GM12878 (cell line): ENCODE measurements around the gene NR1D1. TPM values are rescaled to one million over a fixed set of nuclear protein-coding genes. Genes with fewer than 3 reads are reported as not detected.

Source experiments
- ATAC-seq: fragments of 200-7000 bp; cut with Tn5 transposase; 3 replicates; pipeline ENCODE4 v1.9.1; 2020; ENCODE audit warnings: mild to moderate bottlenecking, moderate library complexity
- BruUV-seq: library from RNA; stranded (reverse); fragments of 400-500 nt; replicated peaks from 2 replicates; lab custom pipeline; 2021; lab: Mats Ljungman, UMichigan
- CTCF ChIA-PET: fragments of 300-600 bp; sonication (Branson Sonifier 250); formaldehyde crosslinking; extraction: SDS; loops from one replicate; lab custom pipeline; 2021; ENCODE audit warnings: inconsistent platforms; lab: Yijun Ruan, JAX
- POLR2A ChIA-PET: fragments of 350-600 bp; formaldehyde crosslinking; extraction: SDS; loops from one replicate; lab custom pipeline; 2021; ENCODE audit warnings: inconsistent platforms; lab: Charles Lee
- RAD21 ChIA-PET: fragments of 300-600 bp; sonication (Branson Sonifier 250); formaldehyde crosslinking; loops from one replicate; lab custom pipeline; 2023; ENCODE audit warnings: antibody characterized with exemption; ENCODE audit not compliant: unreplicated experiment; lab: Charles Lee
- SMC1A ChIA-PET: fragments of 300-600 bp; sonication (Branson Sonifier 250); formaldehyde crosslinking; loops from one replicate; lab custom pipeline; 2023; ENCODE audit not compliant: unreplicated experiment, uncharacterized antibody; lab: Charles Lee
- DNase-seq: peaks from one replicate; pipeline ENCODE4 v3.0.0-alpha.2; 2011; ENCODE audit warnings: low read depth, low spot score
- FAIRE-seq: peaks from 3 replicates; lab custom pipeline; 2011; peaks lifted over from hg19 to GRCh38; lab: Jason Lieb, UNC
- H2AFZ ChIP-seq: 2 replicates; pipeline ENCODE4 v1.6.0; 2011; ENCODE audit warnings: low read depth, low read length, control low read depth; ENCODE audit not compliant: control insufficient read depth
- H3K27ac ChIP-seq: 2 replicates; pipeline ENCODE4 v1.5.1; 2011; ENCODE audit warnings: control low read depth; ENCODE audit not compliant: control insufficient read depth, insufficient read depth
- H3K27me3 ChIP-seq, 2 experiments: replicated peaks in 1 of 2; 2 replicates each; pipeline versions ENCODE4 v1.6.0 to v1.6.1; 2011; ENCODE audit warnings: low read length in 1 of 2; ENCODE audit not compliant: control insufficient read depth in 2 of 2, insufficient read depth in 2 of 2
- H3K36me3 ChIP-seq, 2 experiments: 2 replicates each; pipeline ENCODE4 v1.5.1; 2011; ENCODE audit warnings: low read length in 1 of 2; ENCODE audit not compliant: control insufficient read depth in 2 of 2, insufficient read depth in 2 of 2
- H3K4me1 ChIP-seq: 2 replicates; pipeline ENCODE4 v1.6.1; 2011; ENCODE audit warnings: mild to moderate bottlenecking, low read length, moderate library complexity, mixed read lengths; ENCODE audit not compliant: control insufficient read depth, insufficient read depth
- H3K4me2 ChIP-seq: 2 replicates; pipeline ENCODE4 v1.6.0; 2011; ENCODE audit warnings: control low read depth; ENCODE audit not compliant: control insufficient read depth, insufficient read depth
- H3K4me3 ChIP-seq: fragments of 200-600 bp; sonication (generic); 2 replicates; pipeline ENCODE4 v1.5.1; 2016
- H3K79me2 ChIP-seq: 2 replicates; pipeline ENCODE4 v1.6.0; 2011; ENCODE audit warnings: low read length; ENCODE audit not compliant: control insufficient read depth, insufficient read depth
- H3K9ac ChIP-seq: 2 replicates; pipeline ENCODE4 v1.8.0; 2011; ENCODE audit warnings: low read length, control low read depth, mixed read lengths; ENCODE audit not compliant: control insufficient read depth, insufficient read depth
- H3K9me3 ChIP-seq: replicated peaks from 3 replicates; pipeline ENCODE4 v1.5.1; 2011; ENCODE audit warnings: mild to moderate bottlenecking, low read length; ENCODE audit not compliant: control insufficient read depth, insufficient read depth
- H4K20me1 ChIP-seq: 2 replicates; pipeline ENCODE4 v1.6.0; 2011; ENCODE audit not compliant: control insufficient read depth, insufficient read depth
- CHD4 ChIP-seq: fragments of 200-600 bp; sonication (generic); IDR thresholded peaks from 2 replicates; pipeline ENCODE4 v1.6.1; 2016; ENCODE audit warnings: mild to moderate bottlenecking
- KAT2A ChIP-seq: conservative IDR thresholded peaks from 2 replicates; pipeline ENCODE4 v1.6.1; 2011; ENCODE audit warnings: low read depth, low read length; ENCODE audit not compliant: control insufficient read depth
- NFXL1 ChIP-seq: fragments of 450-650 bp; IDR thresholded peaks from 2 replicates; pipeline ENCODE4 v1.6.1; 2017; ENCODE audit warnings: antibody characterized with exemption, mild to moderate bottlenecking, borderline replicate concordance
- RAD21 ChIP-seq: IDR thresholded peaks from 2 replicates; pipeline ENCODE4 v1.6.1; 2011; ENCODE audit warnings: mild to moderate bottlenecking, low read depth, low read length, moderate library complexity; ENCODE audit not compliant: insufficient read depth
- SP1 ChIP-seq: IDR thresholded peaks from one replicate; pipeline ENCODE4 v1.6.1; 2011; ENCODE audit warnings: low read depth, low read length
- WGBS: methylation state at CpG from one replicate; pipeline ENCODE4 v1.1.6; 2016; ENCODE audit warnings: low lambda C conversion rate; ENCODE audit not compliant: insufficient replicate concordance, insufficient coverage; ENCODE audit errors: missing lambda C conversion rate; 5-methylcytosine and 5-hydroxymethylcytosine counted together
- in situ Hi-C: fragments of 300-500 bp; cut with MboI; formaldehyde crosslinking; loops from 9 replicates; pipeline ENCODE4 v1.14.3; 2018; ENCODE audit warnings: mixed read lengths
- intact Hi-C: fragments of 100-400 bp; cut with micrococcal nuclease; formaldehyde crosslinking; loops from one replicate; pipeline ENCODE4 v1.14.2; 2022; ENCODE audit not compliant: unreplicated experiment
- polyA plus RNA-seq, 11 experiments: library from polyadenylated mRNA; depleted of rRNA in 4 of 11; unstranded in 6 of 11; stranded (reverse) in 5 of 11; fragments of >200 nt; fragmentation: Nextera tagmentation in 4 of 11; fragmentation: Illumina TruSeq in 1 of 11; extraction: Ambion mirVana in 4 of 11; extraction: Trizol in 1 of 11; gene quantifications; 1 replicate in 1 of 11; 2 replicates in 10 of 11; pipeline versions ENCODE4 v1.2.1 to v1.2.3, GENCODE V29; 2011 to 2016; ENCODE audit warnings: inconsistent platforms in 2 of 11, missing spikeins in 2 of 11, low read depth in 1 of 11
- total RNA-seq, 4 experiments: library from RNA; depleted of rRNA in 3 of 4; stranded (reverse); fragments of >200 nt in 3 of 4; fragmentation: Illumina TruSeq in 1 of 4; extraction: Trizol in 1 of 4; gene quantifications; 2 replicates each; pipeline versions ENCODE4 v1.2.1 to v1.2.3, GENCODE V29; 2013 to 2021
- TF ChIP-seq, protein P1 (sequence below): IDR thresholded peaks from 2 replicates; pipeline ENCODE4 v1.6.1; 2012; ENCODE audit warnings: low read length, inconsistent platforms
- TF ChIP-seq, protein P2 (sequence below): IDR thresholded peaks from 2 replicates; pipeline ENCODE4 v1.6.1; 2011; ENCODE audit warnings: borderline replicate concordance, low read depth, mild to moderate bottlenecking, moderate library complexity, low read length; ENCODE audit not compliant: insufficient read depth, poor library complexity, severe bottlenecking

The NR1D1 gene
- total and polyA plus RNA-seq, 10 of the 15 experiments (the other 5 are each of a cell fraction or from before 2014, with no cell fraction given) = 0.10 to 3.4 (median 0.94) TPM

DNA sequence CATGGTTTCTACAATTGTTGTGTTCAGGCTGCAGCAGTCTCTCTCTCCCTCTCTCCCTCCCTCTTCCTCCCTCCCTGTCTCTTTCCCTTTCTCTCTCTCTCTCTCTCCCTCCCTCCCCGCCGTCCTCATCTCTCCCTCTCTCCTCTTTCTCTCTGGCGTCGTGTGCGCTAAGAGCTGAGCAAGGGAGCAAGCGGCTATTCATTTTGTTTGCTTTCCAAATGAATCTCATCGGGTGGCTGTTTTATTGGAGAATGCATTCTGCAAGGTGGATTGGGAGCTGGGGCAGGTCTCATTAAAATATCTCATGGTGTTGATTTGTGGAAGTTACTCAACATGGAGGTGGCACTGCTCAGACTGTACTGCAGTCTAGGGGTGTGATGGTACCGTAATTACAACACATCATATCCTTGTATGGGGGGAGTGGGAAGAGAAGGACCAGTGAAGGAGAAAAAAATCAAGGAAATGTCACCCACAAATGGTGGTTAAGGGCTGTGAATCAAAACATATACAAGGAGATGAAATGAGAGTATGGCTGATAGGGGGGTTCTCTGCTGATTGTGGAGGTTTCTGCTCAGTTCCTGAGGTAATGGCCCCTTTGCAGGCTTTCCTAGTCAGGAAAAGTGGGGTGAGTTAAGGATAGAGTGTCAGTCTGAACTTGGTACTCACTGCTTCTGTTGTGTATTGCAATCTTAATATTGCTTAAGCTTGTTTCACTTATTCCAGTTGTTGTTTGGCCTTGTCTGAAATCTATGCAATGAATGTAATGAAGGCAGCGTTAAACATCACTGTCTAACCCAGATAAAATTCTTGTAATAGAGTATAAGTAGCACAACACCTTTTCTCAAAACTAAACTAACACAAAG, 24.1 kb upstream of the NR1D1 start:
- in situ Hi-C loops (no loop called here), intact Hi-C loops (no loop called here)
- WGBS = 11% methylated on average over 9 of the region's 9 CpGs
- SMC1A ChIA-PET = interaction anchor here (0.6 to 5.4 kb wide), 15 partner anchors 8 to 324 kb away, joined by 3 to 49 read pairs (median 5); partner anchors contain the start of gene CASC3
- Histone ChIP-seq H3K9me3 (no peaks in the 10 kb centered on the region), H3K27me3 (no peaks in the 10 kb centered on the region), H3K27ac (peak overlapping the region; percentile 29), H3K4me3 (peak overlapping the region; percentile 99), H4K20me1 (peaks cover 6% of the 10 kb centered on the region), H2AFZ (no peak overlapping the region), H3K9ac (peak overlapping the region; percentile 90), H3K36me3 (peaks cover 0 to 12% of the 10 kb centered on the region in 2 experiments; a peak in 3 of 4 replicates), H3K4me2 (peak overlapping the region; percentile 96), H3K79me2 (peaks cover 54% of the 10 kb centered on the region), H3K4me1 (peaks cover 6% of the 10 kb centered on the region)
- no peak for DNase-seq
- ATAC-seq = no peak
- RAD21 ChIA-PET = interaction anchor here (0.7 to 5.2 kb wide), 9 partner anchors 11 to 598 kb away, joined by 3 to 64 read pairs (median 3); partner anchors contain the start of gene CASC3
- TF ChIP-seq CHD4 (no peak), SP1 (no peak), NFXL1 (no peak), KAT2A (no peak), RAD21 (no peak)
- TF ChIP-seq, protein P1, sequence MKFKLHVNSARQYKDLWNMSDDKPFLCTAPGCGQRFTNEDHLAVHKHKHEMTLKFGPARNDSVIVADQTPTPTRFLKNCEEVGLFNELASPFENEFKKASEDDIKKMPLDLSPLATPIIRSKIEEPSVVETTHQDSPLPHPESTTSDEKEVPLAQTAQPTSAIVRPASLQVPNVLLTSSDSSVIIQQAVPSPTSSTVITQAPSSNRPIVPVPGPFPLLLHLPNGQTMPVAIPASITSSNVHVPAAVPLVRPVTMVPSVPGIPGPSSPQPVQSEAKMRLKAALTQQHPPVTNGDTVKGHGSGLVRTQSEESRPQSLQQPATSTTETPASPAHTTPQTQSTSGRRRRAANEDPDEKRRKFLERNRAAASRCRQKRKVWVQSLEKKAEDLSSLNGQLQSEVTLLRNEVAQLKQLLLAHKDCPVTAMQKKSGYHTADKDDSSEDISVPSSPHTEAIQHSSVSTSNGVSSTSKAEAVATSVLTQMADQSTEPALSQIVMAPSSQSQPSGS = no peak
- TF ChIP-seq, protein P2, sequence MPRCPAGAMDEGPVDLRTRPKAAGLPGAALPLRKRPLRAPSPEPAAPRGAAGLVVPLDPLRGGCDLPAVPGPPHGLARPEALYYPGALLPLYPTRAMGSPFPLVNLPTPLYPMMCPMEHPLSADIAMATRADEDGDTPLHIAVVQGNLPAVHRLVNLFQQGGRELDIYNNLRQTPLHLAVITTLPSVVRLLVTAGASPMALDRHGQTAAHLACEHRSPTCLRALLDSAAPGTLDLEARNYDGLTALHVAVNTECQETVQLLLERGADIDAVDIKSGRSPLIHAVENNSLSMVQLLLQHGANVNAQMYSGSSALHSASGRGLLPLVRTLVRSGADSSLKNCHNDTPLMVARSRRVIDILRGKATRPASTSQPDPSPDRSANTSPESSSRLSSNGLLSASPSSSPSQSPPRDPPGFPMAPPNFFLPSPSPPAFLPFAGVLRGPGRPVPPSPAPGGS = no peak
- no TSS peak for BruUV-seq
- POLR2A ChIA-PET = interaction anchor here (0.6 to 5.6 kb wide), 12 partner anchors 10 to 368 kb away, joined by 3 to 45 read pairs (median 6); partner anchors contain the start of gene CASC3
- CTCF ChIA-PET = interaction anchor here (0.6 to 6.3 kb wide), 18 partner anchors 8 to 503 kb away, joined by 3 to 87 read pairs (median 4); partner anchors contain the start of genes CASC3 and CSF3
- no peak for FAIRE-seq
